ENCODE data around the gene SEMA3D. TPM values are rescaled to one million over a fixed set of nuclear protein-coding genes. Genes with fewer than 3 reads are reported as not detected.

Gene SEMA3D
- total RNA-seq, 2 experiments from 2014 or later, result not detected

DNA sequence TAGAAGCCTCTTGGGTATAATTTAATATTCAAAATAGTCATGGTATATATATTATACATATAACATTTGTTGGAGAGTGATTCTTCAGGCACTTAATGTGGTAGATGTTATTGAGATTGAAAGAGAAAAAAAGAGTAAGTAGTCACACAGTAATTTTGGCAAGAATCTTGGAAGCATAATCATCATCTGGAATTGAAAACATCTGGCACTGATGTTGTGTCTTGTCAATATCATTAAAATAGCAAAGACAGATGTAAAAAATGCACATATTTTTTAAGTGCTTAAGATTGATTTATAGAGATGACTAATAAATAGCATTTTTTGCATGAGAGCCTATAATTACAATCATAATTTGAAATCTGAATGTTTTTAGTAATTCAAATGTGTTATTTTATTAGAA is 9.5 kb downstream of the SEMA3D start:
- H3K27ac Mint-ChIP-seq, result no peak overlapping the region
- H3K4me3 Mint-ChIP-seq, result no peak overlapping the region
- DNase-seq, result no peak
- intact Hi-C loops (cut with micrococcal nuclease), result no loop called here
- H3K9me3 Mint-ChIP-seq, result peaks cover 15% of the 10 kb centered on the region
- CTCF ChIA-PET, result no interaction called here
- no peaks in the 10 kb centered on the region for H3K4me1 Mint-ChIP-seq (ENCODE audit: low read depth)
- H3K27me3 Mint-ChIP-seq (ENCODE audit: low read depth), result no peaks in the 10 kb centered on the region
- H3K36me3 Mint-ChIP-seq (ENCODE audit: low read depth), result peaks cover 3% of the 10 kb centered on the region

DNA sequence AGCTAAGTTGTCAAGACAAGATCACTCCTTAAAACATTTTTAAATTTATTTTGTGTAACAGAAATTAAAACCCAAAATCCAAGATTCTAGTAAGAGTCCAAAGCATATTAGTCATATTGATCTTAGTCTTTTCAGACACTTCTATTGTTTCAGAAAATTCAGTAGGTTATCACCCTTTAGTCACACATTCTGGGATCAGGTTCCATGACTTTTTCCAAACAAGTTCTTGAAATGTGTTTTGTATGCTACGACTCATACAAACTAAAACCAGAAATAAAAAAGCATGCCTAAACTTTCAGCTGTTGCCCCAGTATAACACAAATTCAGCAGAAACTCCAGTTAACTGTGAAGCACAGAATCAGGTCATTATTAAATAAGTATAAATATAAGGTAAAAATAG is 10.7 kb downstream of the SEMA3D start:
- H3K4me3 Mint-ChIP-seq, result no peak overlapping the region
- H3K27me3 Mint-ChIP-seq (ENCODE audit: low read depth), result no peaks in the 10 kb centered on the region
- CTCF ChIA-PET, result no interaction called here
- no peaks in the 10 kb centered on the region for H3K4me1 Mint-ChIP-seq (ENCODE audit: low read depth)
- peaks cover 3% of the 10 kb centered on the region for H3K36me3 Mint-ChIP-seq (ENCODE audit: low read depth)
- no peak for DNase-seq
- intact Hi-C loops (cut with micrococcal nuclease), result no loop called here
- no peak overlapping the region for H3K27ac Mint-ChIP-seq
- H3K9me3 Mint-ChIP-seq, result peaks cover 15% of the 10 kb centered on the region

- Mint-ChIP-seq H3K9me3 (peaks cover 11% of the 10 kb centered on the region), H3K4me1 (ENCODE audit: low read depth) (no peaks in the 10 kb centered on the region), H3K36me3 (ENCODE audit: low read depth) (peaks cover 3% of the 10 kb centered on the region), H3K27ac (no peak overlapping the region), H3K27me3 (ENCODE audit: low read depth) (no peaks in the 10 kb centered on the region), H3K4me3 (no peak overlapping the region)
- intact Hi-C loops (cut with micrococcal nuclease), result no loop called here
- DNase-seq, result no peak
- CTCF ChIA-PET, result no interaction called here
Observed at GRCh38 chr7:85175217-85175616, 11.6 kb downstream of the SEMA3D start.

- H3K36me3 Mint-ChIP-seq (ENCODE audit: low read depth), result no peaks in the 10 kb centered on the region
- CTCF ChIA-PET, result no interaction called here
- no peak overlapping the region for H3K4me3 Mint-ChIP-seq
- no peak for DNase-seq
- no peaks in the 10 kb centered on the region for H3K4me1 Mint-ChIP-seq (ENCODE audit: low read depth)
- no peak overlapping the region for H3K27ac Mint-ChIP-seq
- H3K9me3 Mint-ChIP-seq, result no peaks in the 10 kb centered on the region
- H3K27me3 Mint-ChIP-seq (ENCODE audit: low read depth), result no peaks in the 10 kb centered on the region
- intact Hi-C loops (cut with micrococcal nuclease), result no loop called here
Observed at GRCh38 chr7:85172530-85172941, 14.3 kb downstream of the SEMA3D start.

DNA sequence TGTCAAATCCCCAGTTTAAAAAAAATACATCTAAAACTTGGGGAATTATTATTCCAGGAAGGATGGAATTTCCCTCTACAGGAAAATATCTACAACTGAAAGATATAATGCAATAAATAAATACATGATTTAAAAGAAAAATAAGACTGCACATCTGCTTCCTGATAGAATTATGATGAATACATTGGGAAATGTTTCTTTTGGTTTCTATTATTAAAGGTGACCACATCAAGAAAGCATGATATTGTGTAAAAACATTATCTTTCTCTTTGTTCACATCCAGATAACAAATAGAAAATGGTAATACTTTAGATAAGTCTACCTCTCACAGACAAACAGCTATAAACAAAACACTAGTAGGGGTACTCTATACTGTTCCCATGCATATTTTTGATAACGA is 19.2 kb downstream of the SEMA3D start:
- no peaks in the 10 kb centered on the region for H3K27me3 Mint-ChIP-seq (ENCODE audit: low read depth)
- no peak overlapping the region for H3K4me3 Mint-ChIP-seq
- H3K4me1 Mint-ChIP-seq (ENCODE audit: low read depth), result no peaks in the 10 kb centered on the region
- no peak for DNase-seq
- no peaks in the 10 kb centered on the region for H3K36me3 Mint-ChIP-seq (ENCODE audit: low read depth)
- no peak overlapping the region for H3K27ac Mint-ChIP-seq
- no peaks in the 10 kb centered on the region for H3K9me3 Mint-ChIP-seq
- CTCF ChIA-PET, result no interaction called here
- intact Hi-C loops (cut with micrococcal nuclease), result no loop called here

DNA sequence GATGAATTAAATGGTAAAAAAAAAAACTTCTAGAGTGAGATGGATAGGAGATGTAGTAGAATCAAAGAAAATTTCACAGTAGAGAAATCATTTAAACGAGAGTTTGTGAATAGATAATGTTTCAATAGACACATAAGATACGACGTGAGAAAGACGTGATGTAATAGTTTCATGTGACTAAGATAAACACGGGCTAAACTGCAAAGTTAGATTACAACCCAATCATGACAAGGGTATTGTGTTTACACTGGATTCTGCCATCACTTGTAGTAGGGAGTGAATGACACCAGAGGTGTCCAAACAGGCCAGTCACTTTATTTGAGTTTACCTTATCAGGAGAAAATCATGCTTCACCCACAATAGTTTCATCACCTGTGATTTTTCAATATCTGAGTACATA is 21.6 kb downstream of the SEMA3D start:
- intact Hi-C loops (cut with micrococcal nuclease), result no loop called here
- H3K27me3 Mint-ChIP-seq (ENCODE audit: low read depth), result peaks cover 2% of the 10 kb centered on the region
- no peaks in the 10 kb centered on the region for H3K36me3 Mint-ChIP-seq (ENCODE audit: low read depth)
- H3K27ac Mint-ChIP-seq, result no peak overlapping the region
- no peak for DNase-seq
- no peaks in the 10 kb centered on the region for H3K4me1 Mint-ChIP-seq (ENCODE audit: low read depth)
- peaks cover 2% of the 10 kb centered on the region for H3K9me3 Mint-ChIP-seq
- CTCF ChIA-PET, result no interaction called here
- no peak overlapping the region for H3K4me3 Mint-ChIP-seq

GRCh38 chr7:85164376-85164775 is 22.5 kb downstream of the SEMA3D start:
- CTCF ChIA-PET, result no interaction called here
- H3K27me3 Mint-ChIP-seq (ENCODE audit: low read depth), result peaks cover 2% of the 10 kb centered on the region
- H3K36me3 Mint-ChIP-seq (ENCODE audit: low read depth), result no peaks in the 10 kb centered on the region
- no peak overlapping the region for H3K27ac Mint-ChIP-seq
- no peaks in the 10 kb centered on the region for H3K4me1 Mint-ChIP-seq (ENCODE audit: low read depth)
- peaks cover 2% of the 10 kb centered on the region for H3K9me3 Mint-ChIP-seq
- intact Hi-C loops (cut with micrococcal nuclease), result no loop called here
- no peak overlapping the region for H3K4me3 Mint-ChIP-seq
- no peak for DNase-seq

DNA sequence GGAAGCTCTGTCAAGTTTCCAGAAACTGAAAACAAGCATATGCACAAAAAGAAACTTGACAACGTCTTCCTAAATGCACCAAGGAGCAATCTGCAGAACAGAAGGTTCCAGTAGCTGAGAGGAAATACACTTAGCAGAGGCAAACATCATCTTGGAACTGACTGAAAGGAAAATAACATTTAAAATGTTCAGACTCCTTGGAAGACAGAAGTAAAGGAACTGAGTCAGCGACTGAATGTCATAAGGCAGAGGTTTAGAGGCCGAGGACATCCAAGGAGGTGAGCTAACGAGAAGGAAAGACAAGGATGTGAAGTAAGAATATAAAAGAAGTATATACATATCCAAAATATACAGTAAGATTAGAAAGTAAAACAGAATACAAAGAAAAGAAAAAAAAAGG is 24.1 kb downstream of the SEMA3D start:
- no peak for DNase-seq
- Mint-ChIP-seq H3K36me3 (ENCODE audit: low read depth) (no peaks in the 10 kb centered on the region), H3K9me3 (peaks cover 8% of the 10 kb centered on the region), H3K4me1 (ENCODE audit: low read depth) (no peaks in the 10 kb centered on the region), H3K4me3 (no peak overlapping the region), H3K27me3 (ENCODE audit: low read depth) (peaks cover 5% of the 10 kb centered on the region), H3K27ac (no peak overlapping the region)
- intact Hi-C loops (cut with micrococcal nuclease), result no loop called here
- CTCF ChIA-PET, result no interaction called here

DNA sequence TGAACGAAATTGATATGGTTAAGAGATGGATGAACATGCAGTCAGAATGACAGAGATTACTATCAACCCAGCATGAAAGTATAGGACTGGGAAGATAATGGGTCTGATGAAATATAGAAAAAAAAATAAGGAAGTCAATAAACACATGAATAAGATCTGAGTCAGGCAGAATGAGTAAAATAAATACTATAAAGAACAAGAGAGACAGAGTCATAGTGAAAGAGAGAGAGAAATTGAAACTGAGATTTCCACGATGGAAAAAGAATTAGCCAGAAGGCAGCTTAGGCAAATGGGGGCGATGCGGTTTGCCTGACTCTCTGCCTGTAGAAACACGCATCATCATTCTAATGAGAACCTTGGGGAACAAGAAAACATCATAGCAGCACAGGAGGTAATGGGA is 26.6 kb downstream of the SEMA3D start:
- Mint-ChIP-seq H3K27me3 (ENCODE audit: low read depth) (peaks cover 5% of the 10 kb centered on the region), H3K36me3 (ENCODE audit: low read depth) (no peaks in the 10 kb centered on the region), H3K4me1 (ENCODE audit: low read depth) (no peaks in the 10 kb centered on the region), H3K9me3 (peaks cover 8% of the 10 kb centered on the region), H3K27ac (no peak overlapping the region), H3K4me3 (no peak overlapping the region)
- no peak for DNase-seq
- CTCF ChIA-PET, result no interaction called here
- intact Hi-C loops (cut with micrococcal nuclease), result no loop called here

- no peak overlapping the region for H3K4me3 Mint-ChIP-seq
- no peak for DNase-seq
- no peaks in the 10 kb centered on the region for H3K4me1 Mint-ChIP-seq (ENCODE audit: low read depth)
- intact Hi-C loops (cut with micrococcal nuclease), result no loop called here
- H3K27me3 Mint-ChIP-seq (ENCODE audit: low read depth), result peaks cover 5% of the 10 kb centered on the region
- peaks cover 8% of the 10 kb centered on the region for H3K9me3 Mint-ChIP-seq
- no peak overlapping the region for H3K27ac Mint-ChIP-seq
- no peaks in the 10 kb centered on the region for H3K36me3 Mint-ChIP-seq (ENCODE audit: low read depth)
- CTCF ChIA-PET, result no interaction called here
Observed at GRCh38 chr7:85159003-85159402, 27.9 kb downstream of the SEMA3D start.

DNA sequence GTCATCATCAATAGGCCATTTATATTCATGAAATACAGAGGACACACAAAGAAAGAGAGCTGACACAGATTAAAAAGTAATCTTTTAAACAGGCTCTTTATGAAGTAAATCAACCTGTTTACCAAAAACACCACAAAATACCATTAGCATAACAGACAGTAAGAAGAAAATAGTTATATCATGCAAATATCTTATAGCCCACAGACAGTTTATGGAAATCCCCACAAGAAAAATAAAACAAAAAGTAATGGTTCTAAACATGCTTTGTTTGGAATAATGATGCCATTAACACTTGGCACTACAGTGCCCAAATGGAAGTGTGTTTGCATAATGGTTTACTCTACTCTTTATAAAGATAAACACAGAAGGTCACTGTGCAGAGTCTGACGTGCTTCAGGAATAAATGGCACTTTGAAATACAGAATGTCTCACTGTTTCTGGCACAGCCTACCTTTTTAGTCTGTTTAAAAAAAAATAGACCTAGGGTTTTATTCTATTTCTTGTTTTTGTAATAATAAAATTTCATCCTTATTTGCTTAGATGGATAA is 30.1 kb downstream of the SEMA3D start:
- H3K9me3 Mint-ChIP-seq, result peaks cover 8% of the 10 kb centered on the region
- DNase-seq, result no peak
- CTCF ChIA-PET, result no interaction called here
- no peaks in the 10 kb centered on the region for H3K4me1 Mint-ChIP-seq (ENCODE audit: low read depth)
- H3K4me3 Mint-ChIP-seq, result no peak overlapping the region
- intact Hi-C loops (cut with micrococcal nuclease), result no loop called here
- H3K27me3 Mint-ChIP-seq (ENCODE audit: low read depth), result peaks cover 5% of the 10 kb centered on the region
- H3K27ac Mint-ChIP-seq, result no peak overlapping the region
- no peaks in the 10 kb centered on the region for H3K36me3 Mint-ChIP-seq (ENCODE audit: low read depth)

- Mint-ChIP-seq H3K9me3 (peaks cover 6% of the 10 kb centered on the region), H3K36me3 (ENCODE audit: low read depth) (no peaks in the 10 kb centered on the region), H3K27ac (no peak overlapping the region), H3K4me1 (ENCODE audit: low read depth) (no peaks in the 10 kb centered on the region), H3K27me3 (ENCODE audit: low read depth) (peaks cover 3% of the 10 kb centered on the region), H3K4me3 (no peak overlapping the region)
- intact Hi-C loops (cut with micrococcal nuclease), result no loop called here
- CTCF ChIA-PET, result no interaction called here
- no peak for DNase-seq
Observed at GRCh38 chr7:85154282-85154937, 32.4 kb downstream of the SEMA3D start.

DNA sequence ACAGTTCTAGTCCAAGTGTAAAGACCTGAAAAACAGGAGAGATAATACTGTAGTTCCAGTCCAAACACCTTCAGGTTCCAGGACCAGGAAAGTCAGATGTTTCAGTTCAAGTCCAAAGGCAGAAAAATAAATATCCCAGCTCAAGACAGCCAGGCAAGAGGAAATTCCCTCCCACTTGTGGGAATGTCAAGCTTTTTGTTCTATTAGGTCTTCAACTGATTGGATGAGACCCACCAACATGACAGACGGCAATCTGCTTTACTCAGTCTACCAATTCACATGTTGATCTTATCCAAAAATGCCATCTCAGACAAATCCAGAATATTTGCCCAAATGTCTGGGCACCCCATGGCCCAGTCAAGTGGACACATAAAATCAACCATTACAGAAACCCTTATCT is 33.1 kb downstream of the SEMA3D start:
- no peaks in the 10 kb centered on the region for H3K4me1 Mint-ChIP-seq (ENCODE audit: low read depth)
- CTCF ChIA-PET, result no interaction called here
- no peak overlapping the region for H3K4me3 Mint-ChIP-seq
- H3K27me3 Mint-ChIP-seq (ENCODE audit: low read depth), result no peaks in the 10 kb centered on the region
- intact Hi-C loops (cut with micrococcal nuclease), result no loop called here
- no peak overlapping the region for H3K27ac Mint-ChIP-seq
- DNase-seq, result no peak
- peaks cover 2% of the 10 kb centered on the region for H3K9me3 Mint-ChIP-seq
- H3K36me3 Mint-ChIP-seq (ENCODE audit: low read depth), result no peaks in the 10 kb centered on the region
